Measurements from ENCODE around the gene MBD3L1.

Gene MBD3L1

DNA sequence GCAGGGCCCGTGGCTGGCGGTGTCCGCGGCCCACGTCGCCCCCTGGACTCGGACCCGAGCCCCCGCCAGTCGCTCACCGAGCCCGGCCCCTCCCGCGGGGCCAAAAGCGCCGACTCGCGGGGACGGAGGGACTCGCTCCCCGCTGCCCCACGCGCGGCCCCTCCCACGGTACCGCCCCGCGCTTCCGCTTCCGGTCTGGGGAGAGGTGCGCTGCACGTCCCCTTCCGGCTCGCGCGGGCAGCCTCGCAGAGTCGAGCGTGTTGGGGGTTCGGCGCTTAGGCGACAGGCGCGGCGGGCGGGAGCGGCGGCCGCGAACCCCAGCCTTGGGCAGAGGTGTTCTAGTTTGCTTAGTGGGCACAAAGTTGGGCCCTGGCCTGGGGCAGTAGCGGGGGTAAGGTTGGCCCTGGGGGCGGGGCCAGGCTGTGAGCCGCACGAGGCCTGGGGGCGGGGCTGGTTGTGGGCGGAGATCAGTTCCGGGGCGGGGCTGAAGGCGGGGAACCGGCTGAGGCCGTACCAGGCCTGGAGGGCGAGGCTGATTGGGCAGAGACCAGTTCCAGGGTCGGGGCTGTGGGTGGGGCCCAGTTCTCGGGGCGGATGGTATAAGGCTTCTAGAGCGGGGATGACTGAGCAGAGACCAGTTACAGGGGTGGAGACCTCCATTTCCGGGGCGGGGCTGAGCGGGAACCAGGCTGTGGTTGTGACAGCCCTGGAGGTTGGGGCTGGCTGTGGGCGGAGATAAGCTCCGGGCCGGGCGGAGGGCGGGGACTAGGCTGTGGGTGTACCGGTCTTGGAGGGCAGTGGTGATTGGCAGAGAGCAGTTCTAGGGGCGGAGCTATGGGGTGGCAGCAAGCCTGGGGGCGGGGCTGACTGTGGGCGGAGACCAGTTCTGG lies at the start of gene MBD3L1, which contains the start of gene ZNF558:
Gene MBD3L1 (plus strand): TSS at position 246 of the 890 bp plus-strand sequence. CDS start 10,302 bp downstream, outside the sequence.
Gene ZNF558 (minus strand): TSS at position 173 of the 890 bp plus-strand sequence. CDS start 9,645 bp downstream, outside the sequence.
- peak; percentile 100 for DNase-seq

DNA sequence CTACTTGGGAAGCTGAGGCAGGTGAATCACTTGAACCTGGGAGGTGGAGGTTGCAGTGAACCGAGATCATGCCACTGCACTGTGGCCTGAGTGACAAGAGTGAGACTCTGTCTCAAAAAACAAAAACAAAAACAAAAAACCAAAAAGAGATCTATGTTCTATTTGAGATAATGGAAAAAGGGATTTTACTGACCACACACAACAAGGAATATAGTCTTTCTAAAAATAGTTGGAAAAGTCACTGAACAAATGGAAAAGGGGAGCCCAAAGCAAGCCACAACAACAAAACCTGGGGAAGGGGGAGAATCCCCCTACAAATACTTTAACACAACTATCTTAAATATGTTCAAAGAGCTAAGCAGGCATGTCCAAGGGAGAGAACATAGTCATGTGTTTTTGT lies 37.4 kb upstream of the MBD3L1 start:
- DNase-seq, result no peak

DNA sequence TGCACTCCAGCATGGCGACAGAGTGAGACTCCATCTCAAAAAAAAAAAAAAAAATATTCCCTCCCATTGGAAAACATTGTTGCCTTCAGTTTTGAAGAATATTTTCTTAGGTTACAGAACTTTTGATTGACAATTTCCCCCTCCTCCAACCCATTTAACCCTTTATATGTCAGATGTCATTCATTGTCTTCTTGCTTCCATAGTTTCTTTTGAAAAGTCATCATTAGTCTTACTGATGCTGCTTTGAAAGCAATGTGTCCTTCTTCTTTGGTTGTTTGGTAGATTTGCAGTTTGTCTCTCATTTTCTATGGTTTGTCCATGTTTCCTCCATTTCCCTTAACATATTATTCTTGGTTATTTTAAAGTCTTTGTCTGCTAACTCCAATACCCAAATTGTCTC lies 25.5 kb upstream of the MBD3L1 start:
- no peak for DNase-seq

DNA sequence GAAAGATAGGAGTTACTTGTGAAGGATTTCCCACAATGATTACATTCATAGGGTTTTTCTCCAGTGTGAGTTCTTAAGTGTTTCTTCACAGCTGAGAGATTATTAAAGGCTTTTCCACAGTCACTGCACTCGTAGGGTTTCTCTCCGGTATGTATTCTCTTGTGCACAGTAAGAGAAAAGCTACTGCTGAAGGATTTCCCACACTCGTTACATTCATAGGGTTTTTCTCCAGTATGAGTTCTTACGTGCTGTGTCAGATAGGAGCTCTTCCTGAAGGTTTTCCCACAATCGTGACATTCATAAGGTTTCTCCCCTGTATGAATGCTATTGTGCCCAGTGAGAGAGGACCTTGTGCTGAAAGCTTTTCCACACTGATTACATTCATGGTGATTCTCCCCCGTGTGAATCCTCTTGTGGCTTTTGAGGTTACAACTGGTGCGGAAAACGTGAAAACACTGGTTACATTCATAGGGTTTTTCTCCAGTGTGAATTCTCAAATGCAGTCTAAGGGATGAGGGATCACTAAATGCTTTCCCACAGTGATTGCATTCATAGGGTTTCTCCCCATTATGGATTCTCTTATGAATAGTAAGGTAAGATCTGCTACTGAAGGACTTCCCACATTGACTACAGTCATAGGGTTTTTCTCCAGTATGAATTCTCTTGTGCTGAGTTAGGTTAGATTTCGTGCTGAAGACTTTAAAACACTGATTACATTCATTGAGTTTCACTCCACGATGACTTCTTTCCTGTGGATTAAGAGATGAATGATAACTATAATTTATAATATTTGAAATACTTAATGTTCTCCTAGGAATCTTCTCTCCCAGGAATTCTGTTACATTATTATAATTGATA lies 20.6 kb upstream of the MBD3L1 start:
- DNase-seq, result no peak

DNA sequence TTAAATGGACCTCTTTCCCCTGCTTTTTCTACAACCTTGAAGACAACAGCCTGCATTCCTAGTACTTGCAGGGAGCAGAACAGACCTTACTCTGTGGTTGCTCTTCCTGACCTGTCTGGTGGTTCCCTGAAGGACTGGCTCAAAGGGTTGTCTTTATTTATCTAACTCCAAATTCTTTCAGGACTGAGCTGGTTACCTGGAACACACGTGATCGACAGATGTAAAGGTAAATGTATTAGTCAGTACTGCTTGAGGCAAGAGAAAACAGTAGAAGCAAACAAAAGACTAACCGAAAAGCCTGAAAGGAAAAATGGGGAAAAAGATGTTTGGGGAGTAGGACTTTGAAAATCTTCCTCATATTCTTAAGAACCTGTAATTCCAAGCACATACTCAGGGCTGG lies 18.0 kb upstream of the MBD3L1 start:
- no peak for DNase-seq

DNA sequence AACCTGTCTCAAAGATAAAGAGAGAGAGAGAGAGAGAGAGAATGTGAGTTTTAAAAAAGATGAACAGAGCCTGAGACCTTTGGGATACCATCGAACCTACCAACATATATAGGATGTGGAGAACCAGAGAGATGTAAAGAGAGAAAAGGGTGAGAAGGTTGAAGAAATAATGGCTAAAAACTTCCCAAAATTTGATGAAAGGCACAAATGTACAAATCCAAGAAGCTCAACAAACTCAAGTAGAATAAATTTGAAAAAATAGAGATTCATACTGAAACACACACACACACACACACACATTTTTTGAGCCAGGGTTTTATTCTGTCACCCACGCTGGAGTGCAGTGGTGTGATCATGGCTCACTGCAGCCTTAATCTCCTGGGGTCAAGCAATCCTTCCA lies 16.4 kb upstream of the MBD3L1 start:
- DNase-seq, result no peak

DNA sequence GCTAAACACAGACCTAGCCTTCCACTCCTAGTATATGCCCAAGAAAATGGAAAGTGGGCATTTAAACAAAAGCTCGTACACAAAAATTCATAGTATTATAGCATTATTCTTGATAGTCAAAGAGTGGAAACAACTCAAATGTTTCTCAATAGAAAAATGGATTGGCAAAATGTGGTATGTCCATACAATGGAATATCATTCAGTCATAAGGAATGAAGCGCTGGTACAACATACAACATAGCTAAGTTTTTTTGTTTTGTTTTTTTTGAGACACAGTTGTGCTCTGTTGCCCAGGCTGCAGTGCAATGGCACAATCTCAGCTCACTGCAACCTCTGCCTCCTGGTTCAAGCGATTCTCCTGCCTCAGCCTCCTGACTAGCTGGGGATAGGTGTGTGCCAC lies 11.9 kb upstream of the MBD3L1 start:
- no peak for DNase-seq

DNA sequence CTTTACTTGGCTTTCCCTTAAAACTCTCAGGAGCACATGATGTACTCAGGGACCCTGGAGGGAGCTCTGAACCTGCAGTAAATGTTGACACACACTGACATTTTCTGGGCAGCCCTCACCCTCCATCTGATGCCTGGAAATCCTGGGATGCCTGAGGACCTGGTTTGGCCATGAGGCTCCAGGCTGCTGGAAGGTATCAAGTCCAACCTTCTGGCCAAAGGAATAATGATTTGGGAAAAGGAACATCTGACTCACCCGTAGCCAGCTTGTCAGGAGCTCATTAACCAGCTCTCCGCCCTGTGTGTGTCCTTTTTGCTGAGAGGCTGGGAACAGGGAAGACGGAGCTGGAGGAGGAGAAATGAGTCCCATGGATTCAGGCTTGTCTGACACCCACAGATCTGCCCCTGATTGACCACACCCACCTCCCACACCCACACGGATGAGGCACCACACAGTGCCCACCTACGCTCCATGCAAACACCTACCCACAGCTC lies 10.4 kb upstream of the MBD3L1 start:
- no peak for DNase-seq

DNA sequence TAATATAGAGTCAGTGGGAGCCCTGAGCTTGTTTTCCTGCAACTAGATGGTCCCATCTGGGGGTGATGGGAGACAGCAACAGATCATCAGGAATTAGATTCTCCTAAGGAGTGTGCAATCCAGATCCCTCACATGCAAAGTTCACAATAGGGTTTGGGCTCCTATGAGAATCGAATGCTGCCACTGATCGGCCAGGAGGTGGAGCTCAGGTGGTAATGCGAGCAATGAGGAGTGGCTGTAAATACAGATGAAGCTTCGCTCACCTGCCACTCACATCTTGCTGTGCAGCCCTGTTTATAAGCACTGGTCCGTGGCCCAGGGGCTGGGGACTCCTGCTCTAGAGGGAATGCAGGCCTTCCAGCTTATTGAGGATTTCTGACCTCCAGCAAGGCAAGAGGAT lies 5.8 kb upstream of the MBD3L1 start:
- DNase-seq, result no peak

DNA sequence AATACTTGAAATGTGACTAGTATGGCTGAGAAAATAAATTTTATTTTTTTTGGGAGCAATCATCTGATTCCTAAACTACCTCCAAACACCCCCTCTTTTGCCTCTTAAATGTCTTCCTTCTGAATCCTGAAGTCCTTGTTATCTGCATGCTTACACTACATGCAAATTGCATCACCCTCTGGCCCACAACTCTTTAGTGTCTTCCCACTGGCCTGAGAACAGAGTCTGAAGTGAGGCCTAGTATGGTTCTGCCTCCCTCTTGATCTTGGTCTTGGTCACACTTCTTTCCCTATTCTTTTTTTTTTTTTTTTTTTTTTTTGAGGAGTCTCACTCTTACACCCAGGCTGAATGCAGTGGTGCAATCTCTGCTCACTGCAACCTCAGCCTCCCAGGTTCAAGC lies 4.9 kb upstream of the MBD3L1 start:
- no peak for DNase-seq

DNA sequence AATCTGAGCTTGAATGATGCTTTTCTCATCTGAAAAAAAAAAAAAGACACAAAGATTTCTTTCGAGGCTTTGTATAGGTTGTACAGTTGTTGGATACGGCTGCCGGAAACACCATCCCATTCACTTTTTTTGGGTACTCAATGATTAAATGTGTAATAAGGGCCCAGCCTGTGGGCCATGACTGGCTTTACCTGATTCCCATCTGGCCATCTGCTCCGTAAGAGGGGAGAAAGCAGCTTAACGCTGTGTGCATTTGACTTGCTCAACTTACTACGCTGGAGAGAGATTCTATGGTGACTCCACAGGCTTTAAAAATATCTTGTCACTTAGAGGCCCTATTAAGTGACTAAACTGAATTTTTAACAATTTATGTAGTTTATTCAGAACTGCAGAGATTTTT lies 804 bp upstream of the MBD3L1 start:
- DNase-seq, result no peak

DNA sequence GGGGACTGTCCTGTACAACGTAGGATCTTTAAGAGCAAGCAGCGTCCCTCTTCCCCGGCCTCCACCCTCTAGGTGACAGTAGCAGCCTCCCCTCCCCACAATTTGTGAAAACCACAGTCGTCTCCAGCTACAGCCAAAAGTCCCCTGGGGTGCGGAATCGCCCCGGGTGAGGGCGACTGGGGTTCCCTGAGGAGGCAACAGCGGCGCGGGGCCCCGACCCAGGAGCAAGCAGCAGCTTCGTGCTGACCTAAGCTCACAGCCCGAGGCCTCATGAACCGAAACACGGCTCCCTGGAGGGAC lies 395 bp upstream of the MBD3L1 start:
- no peak for DNase-seq

DNA sequence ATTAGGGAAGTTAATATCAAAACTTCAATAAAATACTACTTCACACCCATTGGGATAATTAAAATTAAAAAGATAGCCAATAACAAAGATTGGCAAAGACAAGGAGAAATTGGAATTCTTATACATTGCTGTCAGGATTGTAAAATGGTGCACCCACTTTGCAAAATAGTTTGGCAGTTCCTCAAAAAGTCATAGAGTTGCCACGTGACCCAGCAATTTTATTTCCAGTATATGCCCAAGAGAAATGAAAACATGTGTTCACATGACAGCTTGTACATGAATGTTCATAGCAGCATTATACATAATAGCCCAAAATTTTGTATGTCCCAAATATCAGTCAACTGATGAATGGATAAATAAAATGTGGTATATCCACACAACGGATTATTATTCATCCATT lies 3.3 kb downstream of the MBD3L1 start:
- DNase-seq, result no peak

DNA sequence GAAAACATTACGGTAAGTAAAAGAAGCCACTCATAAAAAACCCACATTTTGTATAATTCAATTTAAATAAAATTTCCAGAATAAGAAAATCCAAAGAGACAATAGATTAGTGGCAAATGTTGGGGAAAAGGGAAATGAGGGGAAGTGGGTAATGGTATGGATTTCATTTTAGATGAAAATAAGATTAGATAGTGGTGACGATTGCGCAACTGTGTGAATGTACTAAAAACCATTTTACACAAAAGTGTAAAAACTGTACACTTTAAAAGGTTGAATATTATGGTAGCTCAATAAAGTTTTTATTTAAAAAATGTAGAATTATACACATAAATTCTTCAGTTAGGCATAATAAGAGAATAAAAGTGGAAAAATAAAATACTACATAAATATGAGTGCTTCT lies 3.7 kb downstream of the MBD3L1 start:
- DNase-seq, result no peak

DNA sequence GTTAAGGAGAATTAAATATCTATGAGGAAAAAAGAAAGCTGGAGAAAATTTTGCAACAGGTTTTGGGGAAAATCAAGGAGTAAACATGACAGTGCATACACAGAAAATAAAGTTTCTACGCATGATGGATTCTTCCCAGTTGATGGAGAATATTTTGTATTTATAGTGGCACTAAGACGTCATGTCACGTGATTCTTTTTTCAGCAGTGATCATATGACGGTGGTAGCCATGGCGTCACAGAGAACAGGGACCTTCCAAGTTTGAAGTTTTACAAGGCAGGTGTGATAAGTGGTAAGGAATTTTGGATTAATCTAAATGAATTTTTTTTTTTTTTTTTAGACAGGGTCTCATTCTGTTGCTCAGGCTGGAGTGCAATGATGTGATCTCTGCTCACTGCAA lies 8.5 kb downstream of the MBD3L1 start:
- no peak for DNase-seq

DNA sequence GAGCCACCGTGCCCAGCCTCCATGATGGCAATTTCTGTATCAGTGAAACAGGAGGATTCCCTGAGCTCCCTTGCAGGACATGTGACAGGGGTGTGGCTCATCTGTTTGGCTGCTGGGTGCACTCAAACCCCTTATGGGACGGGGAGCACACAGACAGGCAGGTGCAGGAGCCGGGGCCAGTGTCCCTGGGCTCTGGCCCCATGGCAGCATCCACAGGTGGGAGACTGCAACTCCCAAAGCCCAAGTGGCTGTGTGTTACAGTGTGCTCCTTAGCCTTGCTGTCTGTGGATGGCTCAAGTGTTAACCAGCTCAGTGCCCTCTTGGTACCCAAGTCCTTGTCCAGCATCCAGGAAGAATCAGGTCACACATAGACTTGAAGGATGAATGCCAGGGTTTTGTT lies 14.6 kb downstream of the MBD3L1 start:
- no peak for DNase-seq

DNA sequence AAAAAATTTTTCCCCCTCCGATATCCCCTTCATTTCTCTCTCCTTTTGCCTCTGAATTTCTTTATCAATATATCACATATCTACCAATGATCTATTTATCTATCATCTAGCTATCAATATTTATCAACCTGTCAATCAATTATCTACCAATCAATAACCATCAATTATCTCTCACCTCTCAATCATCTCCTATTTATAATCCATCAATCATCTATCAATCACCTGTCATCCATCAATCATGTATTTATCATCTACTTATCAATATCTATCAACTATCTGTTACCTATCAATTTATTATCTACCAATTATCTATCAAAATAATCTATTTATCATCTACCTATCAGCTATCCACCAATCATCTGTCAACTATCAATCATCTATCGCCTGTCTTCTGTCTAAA lies 17.1 kb downstream of the MBD3L1 start:
- no peak for DNase-seq

DNA sequence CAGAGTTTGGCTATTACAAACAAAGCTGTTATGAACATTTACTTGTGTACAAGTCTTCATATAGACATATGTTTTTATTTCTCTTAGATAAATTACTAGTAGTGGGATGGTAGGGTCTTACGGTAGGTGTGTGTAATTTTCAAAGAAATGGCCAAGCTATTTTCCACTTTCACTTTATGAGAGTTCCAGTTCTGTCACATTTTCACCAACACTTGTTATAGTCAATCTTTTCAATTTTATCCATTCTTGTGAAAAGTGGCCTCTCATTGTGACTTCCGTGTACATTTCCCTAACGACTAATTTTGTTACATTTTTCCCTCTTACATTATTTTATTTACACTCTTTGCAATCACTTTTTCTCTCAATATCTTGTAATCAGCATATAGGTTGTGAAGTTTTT lies 18.3 kb downstream of the MBD3L1 start:
- no peak for DNase-seq

DNA sequence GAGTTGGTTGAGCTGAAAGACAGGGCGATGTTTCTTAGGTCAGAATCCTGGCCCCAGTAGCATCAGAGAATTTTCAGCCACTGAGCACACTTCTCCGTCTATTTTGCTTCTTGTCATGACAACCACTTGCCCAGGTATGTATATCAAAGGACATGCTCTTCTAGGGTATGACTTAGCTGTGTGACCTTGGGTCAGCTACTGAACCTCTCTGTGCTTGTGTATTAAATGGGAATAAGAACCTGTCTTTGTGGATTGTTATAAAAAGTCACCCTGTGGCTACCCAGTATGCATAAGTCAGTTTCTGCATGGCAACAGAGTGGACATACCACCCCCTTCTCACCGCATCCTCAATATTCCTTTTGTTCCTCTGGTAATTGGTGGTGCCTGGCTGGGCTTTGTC lies 26.1 kb downstream of the MBD3L1 start:
- no peak for DNase-seq

DNA sequence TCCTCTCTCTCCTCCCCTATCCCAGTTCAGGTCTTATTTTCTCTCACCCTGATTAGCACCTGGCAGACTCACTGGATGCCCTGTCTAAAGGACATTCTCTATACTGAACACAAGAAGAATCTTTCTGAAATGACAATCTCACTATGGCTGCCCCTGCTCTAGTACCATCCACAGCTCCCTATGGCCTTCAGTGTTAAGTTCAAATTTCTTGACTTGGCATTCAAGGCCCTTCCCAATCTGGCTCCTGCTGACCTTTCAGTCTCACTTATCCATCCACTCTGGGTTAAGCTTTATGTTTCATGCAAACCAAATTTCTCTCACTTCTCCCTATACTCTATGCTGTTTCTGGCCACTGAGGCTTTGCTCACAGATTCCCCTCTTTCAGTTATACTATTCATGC lies 34.2 kb downstream of the MBD3L1 start:
- DNase-seq, result no peak

DNA sequence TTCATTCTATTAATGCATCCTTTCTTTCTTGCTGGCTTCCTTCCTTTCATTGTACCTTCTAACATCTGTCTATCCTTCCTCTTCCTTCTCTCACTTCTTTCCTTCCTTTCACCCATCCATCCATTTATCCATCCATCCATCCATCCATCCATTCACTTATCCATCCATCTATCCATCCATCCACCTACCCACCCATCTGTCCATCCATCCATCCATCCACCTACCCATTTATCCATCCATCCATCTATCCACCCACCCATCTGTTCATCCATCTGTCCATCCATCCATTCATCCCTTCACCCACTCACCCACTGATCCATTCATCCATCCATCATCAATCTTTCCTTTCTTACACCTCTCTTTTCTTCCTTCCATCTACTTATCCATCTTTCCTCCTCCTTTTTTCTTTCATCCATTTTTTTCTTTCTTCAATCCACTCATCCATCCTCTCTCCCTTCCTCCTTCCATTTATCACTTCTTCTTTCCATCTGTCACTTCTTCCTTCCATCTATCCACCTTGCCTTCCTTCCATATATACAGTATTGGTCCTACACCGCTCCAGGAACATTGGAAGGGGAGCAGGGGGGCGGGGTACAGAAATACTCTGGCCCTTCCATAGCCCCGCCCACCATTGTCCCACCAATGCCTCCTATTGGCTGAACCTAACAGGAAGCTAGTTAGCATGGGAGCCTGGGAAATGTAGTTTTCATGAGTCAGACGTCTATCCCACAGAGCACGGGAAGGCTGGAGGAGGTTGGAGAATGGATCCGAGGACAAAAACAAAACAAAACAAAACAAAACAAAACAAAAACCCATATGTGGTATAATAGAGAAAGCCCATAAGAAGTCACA lies 45.9 kb downstream of the MBD3L1 start:
- no peak for DNase-seq

DNA sequence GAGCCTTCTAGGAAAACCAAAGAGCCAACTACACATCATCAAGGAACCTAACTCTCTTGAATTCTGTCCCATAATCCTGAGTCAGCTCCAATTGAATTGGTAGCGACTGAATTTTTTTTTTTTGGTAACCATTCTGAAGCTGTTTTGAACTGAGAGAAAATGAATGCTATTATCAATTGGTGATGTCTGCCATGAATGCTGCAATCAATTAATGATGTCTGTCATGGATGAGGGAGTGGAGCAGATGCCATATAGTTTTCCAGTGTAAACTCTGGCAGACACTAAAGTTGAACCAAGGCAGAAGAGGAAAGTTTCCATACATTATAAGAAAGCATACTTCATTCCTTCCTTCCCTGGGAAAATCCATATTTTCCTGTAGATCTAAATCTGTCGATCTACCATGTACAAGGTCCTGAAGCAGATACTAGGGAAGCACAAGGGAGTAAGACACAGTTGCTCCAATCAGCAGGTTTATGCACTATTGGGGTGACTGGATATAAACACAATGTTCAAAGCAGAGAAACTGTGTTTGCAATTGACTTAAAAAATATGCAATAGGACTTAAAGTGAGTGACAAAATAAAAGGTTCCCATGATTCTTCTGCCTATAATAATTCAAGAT lies 48.8 kb downstream of the MBD3L1 start:
- DNase-seq, result no peak

DNA sequence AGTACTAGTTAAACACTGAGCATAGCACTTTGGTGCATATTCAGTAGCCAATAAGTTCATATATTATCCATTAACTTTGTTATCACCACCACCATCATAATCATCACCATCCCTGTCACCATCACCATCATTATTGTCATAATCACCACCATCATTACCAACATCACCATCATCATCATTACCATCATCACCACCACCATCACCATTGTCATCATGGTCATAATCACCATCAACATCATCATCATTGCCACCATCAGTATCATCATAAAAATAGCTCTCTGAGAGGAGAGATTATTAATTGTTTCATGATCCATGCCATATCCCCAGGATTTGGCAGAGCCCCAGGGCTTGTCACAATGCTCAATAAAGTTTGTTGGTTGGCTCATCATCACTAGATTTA lies 49.3 kb downstream of the MBD3L1 start:
- DNase-seq, result no peak
